ENCODE measurements around the gene FKBP5.

The FKBP5 gene

DNA sequence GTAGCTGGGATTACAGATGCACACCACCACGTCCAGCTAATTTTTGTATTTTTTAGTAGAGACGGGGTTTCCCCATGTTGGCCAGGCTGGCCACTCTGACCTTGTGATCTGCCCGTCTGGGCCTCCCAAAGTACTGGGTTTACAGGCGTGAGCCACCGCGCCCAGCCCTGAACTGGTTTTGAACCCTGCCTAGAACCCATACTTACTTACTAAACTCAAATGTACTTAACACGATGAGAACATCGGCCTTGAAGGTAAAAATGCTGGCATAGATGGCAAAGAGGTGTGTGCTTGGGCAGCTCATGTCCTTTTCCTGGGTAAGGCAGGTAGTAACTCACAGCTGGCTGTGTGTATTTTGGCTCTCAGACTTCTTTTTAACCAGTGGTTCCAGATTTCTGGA lies 44.9 kb upstream of the FKBP5 start:
- no peak for DNase-seq (ENCODE audit: low read depth, low spot score)
- in situ Hi-C loops (cut with HindIII; ENCODE audit: low sequenced_read_pairs), result no loop called here
- TF ChIP-seq, protein P1, sequence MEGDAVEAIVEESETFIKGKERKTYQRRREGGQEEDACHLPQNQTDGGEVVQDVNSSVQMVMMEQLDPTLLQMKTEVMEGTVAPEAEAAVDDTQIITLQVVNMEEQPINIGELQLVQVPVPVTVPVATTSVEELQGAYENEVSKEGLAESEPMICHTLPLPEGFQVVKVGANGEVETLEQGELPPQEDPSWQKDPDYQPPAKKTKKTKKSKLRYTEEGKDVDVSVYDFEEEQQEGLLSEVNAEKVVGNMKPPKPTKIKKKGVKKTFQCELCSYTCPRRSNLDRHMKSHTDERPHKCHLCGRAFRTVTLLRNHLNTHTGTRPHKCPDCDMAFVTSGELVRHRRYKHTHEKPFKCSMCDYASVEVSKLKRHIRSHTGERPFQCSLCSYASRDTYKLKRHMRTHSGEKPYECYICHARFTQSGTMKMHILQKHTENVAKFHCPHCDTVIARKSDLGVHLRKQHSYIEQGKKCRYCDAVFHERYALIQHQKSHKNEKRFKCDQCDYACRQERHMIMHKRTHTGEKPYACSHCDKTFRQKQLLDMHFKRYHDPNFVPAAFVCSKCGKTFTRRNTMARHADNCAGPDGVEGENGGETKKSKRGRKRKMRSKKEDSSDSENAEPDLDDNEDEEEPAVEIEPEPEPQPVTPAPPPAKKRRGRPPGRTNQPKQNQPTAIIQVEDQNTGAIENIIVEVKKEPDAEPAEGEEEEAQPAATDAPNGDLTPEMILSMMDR (IDR thresholded peaks at IDR 0.05; ENCODE audit: low read depth, low read length), result no peak
- no peak overlapping the region for H3K4me3 ChIP-seq (ENCODE audit: low read depth, low read length)

DNA sequence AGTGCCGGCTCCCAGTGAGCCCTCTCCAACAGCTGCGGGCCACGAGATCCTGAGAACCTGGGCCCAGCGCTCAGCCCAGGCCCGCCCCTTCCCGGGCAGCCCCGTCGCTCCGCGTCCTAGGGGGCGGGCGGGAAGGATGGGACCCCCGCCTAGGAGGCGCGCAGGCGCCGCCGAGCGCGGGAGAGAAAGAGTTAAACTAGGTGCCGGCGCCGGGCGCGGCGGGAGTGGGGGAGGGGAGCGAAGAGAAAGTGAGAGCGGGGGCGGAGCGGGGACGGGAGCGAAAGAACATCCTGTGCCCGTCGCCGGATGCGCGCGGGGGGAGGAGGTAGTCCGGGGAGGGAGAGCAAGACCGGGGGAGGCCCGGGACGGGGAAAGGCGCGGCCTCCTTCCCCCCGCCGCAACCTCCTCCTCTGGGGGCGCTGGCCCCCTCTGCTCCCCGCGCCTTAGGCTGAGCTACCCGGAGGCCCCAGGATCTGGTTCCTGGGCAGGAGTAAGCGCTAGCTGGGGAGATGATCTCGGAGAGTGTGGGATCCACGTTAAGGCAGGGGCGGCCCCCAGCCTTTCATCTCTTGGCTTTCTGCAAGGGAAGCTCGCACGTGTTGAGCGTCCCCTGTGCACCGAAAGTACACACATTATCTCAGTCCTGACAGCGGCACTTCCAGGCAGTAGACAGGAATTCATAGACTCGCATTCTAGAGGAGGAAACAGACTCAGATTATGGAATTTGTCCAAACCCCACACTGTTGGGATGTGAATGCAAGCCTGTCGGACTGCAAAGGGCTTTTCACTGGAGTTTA lies 43.2 kb upstream of the FKBP5 start:
- DNase-seq (ENCODE audit: low read depth, low spot score), result peak; percentile 98
- H3K4me3 ChIP-seq (ENCODE audit: low read depth, low read length), result peak overlapping the region; percentile 45
- TF ChIP-seq, protein P1 (IDR thresholded peaks at IDR 0.05; ENCODE audit: low read depth, low read length), result peak; percentile 6
- in situ Hi-C loops (cut with HindIII; ENCODE audit: low sequenced_read_pairs), result no loop called here

DNA sequence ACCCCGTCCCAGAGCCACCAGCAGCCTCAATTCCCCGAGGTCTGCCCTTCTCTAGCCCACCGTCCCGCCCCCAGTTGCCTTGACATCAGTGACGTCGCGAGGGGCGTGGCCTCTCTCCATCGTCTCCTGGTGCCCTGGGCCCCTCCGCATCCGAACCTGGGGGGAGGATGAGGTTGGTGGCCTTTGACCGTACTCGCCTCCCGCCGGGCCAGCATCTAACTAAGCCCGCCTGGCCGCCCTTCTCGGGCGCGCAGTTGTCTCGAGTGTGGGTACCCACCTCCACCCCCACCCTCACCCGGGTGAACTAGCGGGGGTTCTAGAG lies 42.7 kb upstream of the FKBP5 start:
- peak overlapping the region; percentile 45 for H3K4me3 ChIP-seq (ENCODE audit: low read depth, low read length)
- TF ChIP-seq, protein P1 (IDR thresholded peaks at IDR 0.05; ENCODE audit: low read depth, low read length), result no peak
- in situ Hi-C loops (cut with HindIII; ENCODE audit: low sequenced_read_pairs), result no loop called here
- peak; percentile 90 for DNase-seq (ENCODE audit: low read depth, low spot score)

DNA sequence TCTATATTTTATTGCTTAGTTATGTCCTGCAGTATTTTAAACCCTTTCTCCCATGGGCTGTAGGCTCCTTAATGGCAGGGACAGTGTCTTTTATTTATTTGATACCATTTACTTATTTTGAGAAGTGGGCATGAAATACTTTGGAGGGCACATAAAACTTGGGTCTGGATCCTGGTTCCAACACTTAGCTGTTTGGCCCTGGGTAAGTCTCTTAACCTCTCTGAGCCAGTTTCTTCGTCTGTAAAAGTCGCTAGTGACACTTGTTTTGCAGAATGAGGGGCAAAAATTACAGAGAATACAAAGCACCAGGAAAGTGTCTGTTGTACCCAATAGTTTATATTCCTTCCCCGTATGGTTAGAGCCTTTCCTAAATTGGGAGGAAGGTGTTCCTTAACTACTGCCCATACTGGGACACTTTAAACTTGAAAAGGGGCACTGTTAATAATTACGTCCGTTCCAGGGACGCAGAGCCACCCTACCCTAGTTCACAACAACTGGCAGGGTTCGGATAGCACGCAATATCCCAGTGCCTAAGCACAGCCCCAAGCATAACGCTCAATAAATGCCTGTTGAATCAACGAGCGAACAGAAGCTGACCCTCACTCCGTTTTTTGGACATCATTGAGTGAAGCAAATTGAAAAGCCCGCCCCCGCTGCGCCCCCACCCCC lies 42.2 kb upstream of the FKBP5 start:
- in situ Hi-C loops (cut with HindIII; ENCODE audit: low sequenced_read_pairs), result no loop called here
- H3K4me3 ChIP-seq (ENCODE audit: low read depth, low read length), result peak overlapping the region; percentile 11
- no peak for DNase-seq (ENCODE audit: low read depth, low spot score)
- TF ChIP-seq, protein P1 (IDR thresholded peaks at IDR 0.05; ENCODE audit: low read depth, low read length), result no peak

DNA sequence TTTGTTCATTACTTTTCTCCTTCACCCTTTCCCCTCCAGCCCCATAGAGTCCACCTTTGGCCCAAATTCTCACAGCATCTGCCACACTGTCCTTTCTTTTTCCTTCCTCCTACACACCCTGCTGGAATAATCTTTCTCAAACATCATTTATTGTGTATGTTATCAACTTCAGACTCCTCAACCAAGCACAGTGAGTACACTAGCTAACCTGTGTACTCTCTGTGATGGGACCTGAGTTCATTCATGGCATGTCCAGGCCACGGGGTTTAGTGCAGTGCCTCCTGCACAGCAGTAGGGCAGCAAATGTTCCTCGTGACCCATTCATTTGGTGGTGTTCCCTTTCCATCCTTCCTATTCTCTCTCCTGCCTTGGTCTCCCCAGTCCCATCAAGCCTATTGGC lies 41.0 kb upstream of the FKBP5 start:
- TF ChIP-seq, protein P1 (IDR thresholded peaks at IDR 0.05; ENCODE audit: low read depth, low read length), result no peak
- no peak for DNase-seq (ENCODE audit: low read depth, low spot score)
- H3K4me3 ChIP-seq (ENCODE audit: low read depth, low read length), result no peak overlapping the region
- in situ Hi-C loops (cut with HindIII; ENCODE audit: low sequenced_read_pairs), result no loop called here

DNA sequence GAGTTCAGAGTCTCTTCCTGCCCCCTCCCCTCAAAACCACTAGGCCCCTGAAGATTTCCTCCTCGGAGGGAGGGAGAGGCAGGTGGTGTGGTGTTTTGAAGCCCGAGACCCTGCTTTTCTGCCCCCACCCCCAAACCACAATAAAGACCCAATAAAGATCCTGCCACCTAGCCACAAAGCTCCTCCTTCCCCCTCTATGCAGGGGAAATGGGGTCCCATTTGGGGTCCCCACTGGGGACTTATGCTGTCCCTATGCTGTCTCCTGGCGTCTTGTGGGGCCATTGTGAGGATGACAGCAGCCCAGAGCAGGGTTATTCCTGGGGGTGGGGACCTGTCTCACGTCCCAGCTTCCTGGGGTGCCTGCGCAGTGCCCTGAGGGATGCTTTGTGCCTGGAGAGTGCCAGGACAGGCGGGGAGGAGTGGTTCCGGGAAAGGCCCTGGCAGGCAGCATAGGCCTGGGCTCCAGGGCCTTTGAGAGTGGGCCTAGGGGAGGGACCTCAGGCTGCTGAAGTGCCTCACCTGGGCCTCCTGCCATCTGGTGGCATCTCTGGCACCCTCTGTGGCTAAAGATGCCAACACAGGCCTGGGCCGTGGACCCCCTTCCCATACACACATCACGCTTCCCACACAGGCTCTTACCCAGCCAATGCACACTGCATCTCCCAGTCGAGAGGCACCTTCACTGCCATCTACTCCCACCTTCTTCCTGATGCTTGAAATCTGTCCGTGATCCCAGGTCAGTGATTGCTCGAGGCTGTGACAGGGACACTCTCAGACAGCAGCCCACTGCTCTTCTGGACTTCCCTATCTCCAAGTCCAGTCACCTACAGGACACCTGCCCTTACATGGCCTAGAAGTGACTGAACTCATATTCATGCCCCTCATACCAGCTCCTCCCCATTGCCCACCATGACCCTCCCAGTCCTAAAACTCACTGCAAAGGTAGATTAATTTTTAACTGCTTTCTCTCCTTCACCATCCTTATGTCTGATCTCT lies 40.3 kb upstream of the FKBP5 start:
- H3K4me3 ChIP-seq (ENCODE audit: low read depth, low read length), result no peak overlapping the region
- DNase-seq (ENCODE audit: low read depth, low spot score), result no peak
- TF ChIP-seq, protein P1 (IDR thresholded peaks at IDR 0.05; ENCODE audit: low read depth, low read length), result no peak
- in situ Hi-C loops (cut with HindIII; ENCODE audit: low sequenced_read_pairs), result no loop called here

All from astrocyte of the spinal cord (primary cell).